ENCODE results near the gene CFTR. TPM values are rescaled to one million over a fixed set of nuclear protein-coding genes. Genes with fewer than 3 reads are reported as not detected.

CFTR gene
- total RNA-seq, 1 experiment from 2014 or later = 1.2 TPM

GRCh38 chr7:117652943-117653680 lies 173.3 kb downstream of the CFTR start:
- WGBS (ENCODE audit: extremely low coverage, insufficient read length, low lambda C conversion rate) = no CpG with 5 or more reads among the region's 4 CpGs
- peak overlapping the region; percentile 30 to 76 (median 49); a peak in 3 of 7 replicates for H3K27ac Mint-ChIP-seq

More at GRCh38 chr7:117652943-117653680, 173.3 kb downstream of the CFTR start:
- Histone ChIP-seq H4K91ac (ENCODE audit: insufficient read length, low read depth, low read length) (no peak overlapping the region), H2BK15ac (ENCODE audit: low read depth, low read length) (no peak overlapping the region), H4K20me1 (ENCODE audit: control insufficient read depth, insufficient read depth, insufficient read length) (no peaks in the 10 kb centered on the region), H3K56ac (ENCODE audit: insufficient read length, low read depth, low read length) (no peak overlapping the region), H3K27ac (ENCODE audit: insufficient read length, low read depth, low read length) (no peak overlapping the region), H3K9ac (ENCODE audit: extremely low read depth, insufficient read length, low read length) (no peak overlapping the region), H3K23ac (ENCODE audit: insufficient read length, low read depth, low read length) (no peak overlapping the region), H2BK20ac (ENCODE audit: low read depth, low read length, poor library complexity, severe bottlenecking) (no peak overlapping the region), H3K79me2 (ENCODE audit: insufficient read depth, low read length) (no peaks in the 10 kb centered on the region), H3K18ac (ENCODE audit: insufficient read length, low read depth, low read length) (no peak overlapping the region), H2AK5ac (ENCODE audit: insufficient read length, low read length) (no peak overlapping the region), H2BK120ac (ENCODE audit: low read depth, low read length, poor library complexity, severe bottlenecking) (no peak overlapping the region), H3K4ac (ENCODE audit: low read depth, low read length) (no peak overlapping the region), H3K4me2 (ENCODE audit: insufficient read depth, insufficient read length, low read length) (no peak overlapping the region), H3K14ac (ENCODE audit: insufficient read depth, low read length) (no peak overlapping the region), H4K8ac (replicated peaks; ENCODE audit: insufficient read length, low read depth, low read length) (no peak overlapping the region), H3K4me1 (ENCODE audit: insufficient read depth, low read length) (peaks cover 5% of the 10 kb centered on the region), H2AFZ (ENCODE audit: low read length) (no peak overlapping the region), H3T11ph (ENCODE audit: low read length) (no peak overlapping the region), H3K27me3 (ENCODE audit: insufficient read depth, low read length) (no peaks in the 10 kb centered on the region), H3K9me3 (ENCODE audit: control insufficient read depth, low read depth, low read length) (no peaks in the 10 kb centered on the region), H3K79me1 (ENCODE audit: insufficient read depth, low read depth, low read length, poor library complexity, severe bottlenecking) (no peaks in the 10 kb centered on the region), H4K5ac (ENCODE audit: insufficient read length, low read depth, low read length) (no peak overlapping the region), H2BK12ac (ENCODE audit: insufficient read length, low read depth, low read length) (no peak overlapping the region), H2BK5ac (ENCODE audit: insufficient read length, low read length) (no peak overlapping the region), H3K23me2 (ENCODE audit: insufficient read length, low read depth, low read length, poor library complexity, severe bottlenecking) (no peaks in the 10 kb centered on the region)
- Mint-ChIP-seq H3K9me3 (no peaks in the 10 kb centered on the region), H3K36me3 (ENCODE audit: insufficient read depth in 1 of 3, low read depth in 3 of 3) (peaks cover 0 to 14% (median 10%) of the 10 kb centered on the region in 3 experiments; a peak in 5 of 7 replicates), H3K4me1 (peaks cover 30 to 35% of the 10 kb centered on the region in 2 experiments), H3K27me3 (ENCODE audit: low read depth) (peaks cover 13% of the 10 kb centered on the region), H3K4me3 (no peak overlapping the region; a peak in 1 of 5 replicates)
- no peak for DNase-seq
- TF ChIP-seq CTCF (conservative IDR thresholded peaks at IDR 0.05) = no peak
